ENCODE data around the gene ZRANB3. TPM values are rescaled to one million over a fixed set of nuclear protein-coding genes. Genes with fewer than 3 reads are reported as not detected.
A peak's percentile ranks its signal among the peaks of the same experiment; 100 is the strongest.

Gene ZRANB3
- total and polyA plus RNA-seq, 2 of the 13 experiments (the other 11 are each of a cell fraction or from before 2014, with no cell fraction given) = 5.8 to 25.2 TPM

GRCh38 chr2:135512099-135512498 is 18.9 kb downstream of the ZRANB3 start (continued):
- TF ChIP-seq SOX13 (IDR thresholded peaks at IDR 0.05) = no peak
- peak in 1 of 2 experiments; percentile 57; a peak in 1 of 4 replicates for TF ChIP-seq SOX13 (CRISPR knock-in tag; conservative IDR thresholded peaks at IDR 0.05 in 1 of 2, IDR thresholded peaks at IDR 0.05 in 1 of 2)
- peak; percentile 17; the same call in 1 of the 2 replicates for TF ChIP-seq RCOR2 (CRISPR knock-in tag; IDR thresholded peaks at IDR 0.05)
- 0 out of 2 replicates have a peak, but pooled peaks have one; percentile 50 for TF ChIP-seq ARID3A (IDR thresholded peaks at IDR 0.05; ENCODE audit: low read depth, low read length)
- TF ChIP-seq EP300 (IDR thresholded peaks at IDR 0.05; ENCODE audit: low read depth in 2 of 2, low read length in 2 of 2) = peak in 1 of 2 experiments; percentile 40; a peak in 1 of 4 replicates
- no peak for TF ChIP-seq EP300 (CRISPR knock-in tag; IDR thresholded peaks at IDR 0.05; ENCODE audit: borderline replicate concordance)
- peak; percentile 78 for TF ChIP-seq NFE2L2 (IDR thresholded peaks at IDR 0.05; ENCODE audit: low read length)
- peak; percentile 58; the same call in 1 of the 2 replicates for TF ChIP-seq FOSL1 (CRISPR knock-in tag; IDR thresholded peaks at IDR 0.05; ENCODE audit: borderline replicate concordance)
- TF ChIP-seq AHDC1 (CRISPR knock-in tag; IDR thresholded peaks at IDR 0.05; ENCODE audit: borderline replicate concordance) = peak; percentile 72; the same call in 1 of the 2 replicates
- no peak for TF ChIP-seq CENPT (CRISPR knock-in tag; IDR thresholded peaks at IDR 0.05; ENCODE audit: low read depth)
- TF ChIP-seq ZFP82 (CRISPR knock-in tag; IDR thresholded peaks at IDR 0.05; ENCODE audit: borderline replicate concordance) = no peak
- peak; percentile 60; the same call in 1 of the 2 replicates for TF ChIP-seq ELF3 (CRISPR knock-in tag; IDR thresholded peaks at IDR 0.05)
- peak; percentile 32; the same call in 1 of the 2 replicates for TF ChIP-seq SAP130 (CRISPR knock-in tag; IDR thresholded peaks at IDR 0.05; ENCODE audit: low read depth)

Measured in HepG2 (cell line).